ENCODE measurements around the gene HELZ.

The HELZ gene

GRCh38 chr17:67054608-67055007 is 190.4 kb downstream of the HELZ start:
- H3K27ac ChIP-seq: no peak overlapping the region
- no peak for TF ChIP-seq CTCF (conservative IDR thresholded peaks at IDR 0.05; ENCODE audit: low read depth)
- CTCF ChIA-PET: interaction anchor here (0.6 kb wide), 1 partner anchor 15 kb away, joined by 4 read pairs; no protein-coding TSS in a partner anchor
- POLR2A ChIA-PET (ENCODE audit: low non-redundant PET): no interaction called here
- no peak for DNase-seq (ENCODE audit: low spot score)

- TF ChIP-seq CTCF (conservative IDR thresholded peaks at IDR 0.05; ENCODE audit: low read depth): no peak
- ChIA-PET CTCF (interaction anchor here (0.6 to 1.1 kb wide), 3 partner anchors 10 to 59 kb away, joined by 4 to 5 read pairs (median 4); partner anchors contain the start of gene CACNG1), POLR2A (ENCODE audit: low non-redundant PET) (no interaction called here)
- no peak for DNase-seq (ENCODE audit: low spot score)
- no peak overlapping the region for H3K27ac ChIP-seq
These were observed 190.9 kb downstream of the HELZ start for GRCh38 chr17:67054011-67054591.

- POLR2A ChIA-PET (ENCODE audit: low non-redundant PET): no interaction called here
- CTCF ChIA-PET: interaction anchor here (0.6 to 1.1 kb wide), 2 partner anchors 10 to 58 kb away, joined by 4 to 5 read pairs; partner anchors contain the start of gene CACNG1
These were observed 191.5 kb downstream of the HELZ start for GRCh38 chr17:67053438-67054000.

GRCh38 chr17:67052720-67053437 is 192.1 kb downstream of the HELZ start:
- DNase-seq (ENCODE audit: low spot score): no peak
- no peak for TF ChIP-seq CTCF (conservative IDR thresholded peaks at IDR 0.05; ENCODE audit: low read depth)
- ChIA-PET CTCF (interaction anchor here (1.1 kb wide), 1 partner anchor 9 kb away, joined by 5 read pairs; the partner anchor contains the start of gene CACNG1), POLR2A (ENCODE audit: low non-redundant PET) (no interaction called here)
- no peak overlapping the region for H3K27ac ChIP-seq

More at GRCh38 chr17:67053438-67054000, 191.5 kb downstream of the HELZ start:
- no peak for TF ChIP-seq CTCF (conservative IDR thresholded peaks at IDR 0.05; ENCODE audit: low read depth)
- H3K27ac ChIP-seq: no peak overlapping the region
- DNase-seq (ENCODE audit: low spot score): no peak

- POLR2A ChIA-PET (ENCODE audit: low non-redundant PET): no interaction called here
- CTCF ChIA-PET: no interaction called here
- no peak overlapping the region for H3K27ac ChIP-seq
- DNase-seq (ENCODE audit: low spot score): no peak
- TF ChIP-seq CTCF (conservative IDR thresholded peaks at IDR 0.05; ENCODE audit: low read depth): no peak
These were observed 193.2 kb downstream of the HELZ start for GRCh38 chr17:67051837-67052236.

GRCh38 chr17:67051155-67051538 is 193.8 kb downstream of the HELZ start:
- DNase-seq (ENCODE audit: low spot score): no peak
- TF ChIP-seq CTCF (conservative IDR thresholded peaks at IDR 0.05; ENCODE audit: low read depth): no peak
- ChIA-PET CTCF (no interaction called here), POLR2A (ENCODE audit: low non-redundant PET) (no interaction called here)
- no peak overlapping the region for H3K27ac ChIP-seq
